Stimulated activated CD4-positive, alpha-beta T cell treated with anti-CD3 and anti-CD28 coated beads, Interleukin-4, amount 100 ng/mL, for 48 hours (primary cell): ENCODE data around the gene TMBIM4.
"Not testable (repeated sequence)": the region's sequence is repeated elsewhere in the genome, so short reads cannot be mapped to it uniquely, and the experiment has no call there.

Source experiments
- DNase-seq, 2 donors: peaks; one replicate each; pipeline ENCODE4 v3.0.0-alpha.2; 2020; ENCODE audit warnings: low read depth in 2 of 2

Gene TMBIM4

DNA sequence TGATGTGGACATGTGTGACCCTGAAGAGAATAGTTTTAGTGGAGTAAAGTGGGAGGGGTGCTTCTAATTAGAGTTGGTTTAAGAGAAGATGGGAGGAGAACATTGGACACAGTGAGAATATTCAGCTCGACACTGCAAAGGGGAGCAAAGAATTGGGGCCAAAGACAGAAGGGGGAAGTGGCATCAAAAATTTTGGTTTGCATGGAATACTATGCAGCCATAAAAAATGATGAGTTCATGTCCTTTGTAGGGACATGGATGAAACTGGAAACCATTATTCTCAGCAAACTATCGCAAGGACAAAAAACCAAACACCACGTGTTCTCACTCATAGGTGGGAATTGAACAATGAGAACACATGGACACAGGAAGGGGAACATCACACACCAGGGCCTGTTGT lies 15.0 kb upstream of the TMBIM4 start:
- DNase-seq, result not testable (repeated sequence)

DNA sequence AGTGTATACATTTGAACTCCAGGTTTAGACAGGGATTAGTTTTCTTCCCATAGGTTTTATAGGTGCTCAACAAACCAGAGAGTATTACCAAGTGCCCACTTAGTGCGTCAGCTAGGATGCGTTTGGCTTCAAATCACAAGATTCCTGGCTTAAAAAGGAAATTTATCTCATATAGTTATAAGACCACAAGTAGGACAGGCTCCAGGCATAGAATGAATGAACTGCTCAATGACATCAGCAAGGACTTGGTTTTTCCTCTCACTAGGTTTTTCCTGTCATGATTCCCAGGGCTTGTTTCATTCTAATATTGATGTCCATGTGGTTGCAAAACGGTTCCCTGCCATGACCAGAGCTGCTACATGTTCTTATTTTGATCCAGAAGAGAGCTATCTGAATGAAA lies 13.2 kb upstream of the TMBIM4 start:
- no peak for DNase-seq

DNA sequence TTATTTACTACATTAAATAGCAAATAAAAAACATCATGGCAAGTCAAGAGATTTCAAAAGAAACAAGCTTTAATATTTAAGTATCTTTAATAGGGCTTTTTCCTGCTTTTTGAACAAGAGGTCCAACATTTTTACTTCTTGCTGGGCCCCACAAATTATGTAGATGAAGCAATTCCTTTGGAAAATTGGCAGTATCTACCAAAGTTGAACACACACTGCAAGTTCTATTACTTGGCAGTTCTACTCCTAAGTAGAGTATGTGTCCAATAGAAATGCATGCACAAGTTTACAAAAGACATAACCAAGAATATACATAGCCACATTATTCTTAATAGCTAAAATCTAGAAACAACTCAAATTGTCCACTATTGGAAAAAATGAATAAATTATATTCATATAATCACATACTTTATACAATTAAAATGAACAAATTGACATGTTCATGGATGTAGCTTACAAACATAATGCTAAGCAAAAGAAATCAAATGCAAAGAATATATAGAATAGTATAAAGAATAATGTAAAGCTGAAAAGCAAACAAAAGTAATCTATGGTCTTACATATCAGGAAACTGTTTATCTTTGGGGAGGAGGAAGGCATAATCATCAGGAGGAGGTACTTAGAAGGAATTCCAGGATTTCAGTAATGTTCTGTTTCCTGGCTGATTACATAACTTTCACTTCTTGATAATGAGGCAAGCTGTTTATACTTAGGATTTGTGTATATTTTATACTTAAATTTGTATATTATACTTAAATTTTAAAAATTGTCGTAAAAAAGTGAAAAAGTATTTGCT lies 6.5 kb upstream of the TMBIM4 start:
- DNase-seq, result no peak

DNA sequence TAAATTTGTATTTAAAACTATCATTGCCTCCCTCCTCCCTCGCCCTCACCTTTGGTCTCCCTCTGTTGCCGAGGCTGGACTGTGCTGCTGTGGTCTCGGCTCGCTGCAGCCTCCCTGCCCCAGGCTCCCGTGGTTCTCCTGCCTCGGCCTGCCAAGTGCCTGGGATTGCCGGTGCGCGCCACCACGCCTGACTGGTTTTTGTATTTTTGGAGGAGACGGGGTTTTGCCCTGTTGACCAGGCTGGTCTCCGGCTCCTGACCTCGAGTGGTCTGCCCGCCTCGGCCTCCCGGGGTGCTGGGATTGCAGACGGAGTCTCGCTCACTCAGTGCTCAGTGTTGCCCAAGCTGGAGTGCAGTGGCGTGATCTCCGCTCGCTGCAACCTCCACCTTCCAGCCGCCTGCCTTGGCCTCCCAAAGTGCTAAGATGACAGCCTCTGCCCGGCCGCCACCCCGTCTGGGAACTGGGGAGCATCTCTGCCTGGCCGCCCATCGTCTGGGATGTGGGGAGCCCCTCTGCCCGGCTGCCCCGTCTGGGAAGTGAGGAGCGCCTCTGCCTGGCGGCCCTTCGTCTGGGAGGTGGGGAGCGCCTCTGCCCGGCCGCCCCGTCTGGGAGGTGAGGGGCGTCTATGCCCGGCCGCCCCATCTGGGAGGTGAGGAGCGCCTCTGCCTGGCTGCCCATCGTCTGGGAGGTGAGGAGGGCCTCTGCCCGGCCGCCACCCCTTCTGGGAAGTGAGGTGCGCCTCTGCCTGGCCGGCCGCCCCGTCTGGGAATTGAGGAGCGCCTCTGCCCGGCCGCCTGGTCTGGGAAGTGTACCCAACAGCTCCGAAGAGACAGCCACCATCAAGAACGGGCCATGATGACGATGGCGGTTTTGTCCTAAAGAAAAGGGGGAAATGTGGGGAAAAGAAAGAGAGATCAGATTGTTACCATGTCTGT lies 4.9 kb upstream of the TMBIM4 start:
- DNase-seq, result not testable (repeated sequence)

DNA sequence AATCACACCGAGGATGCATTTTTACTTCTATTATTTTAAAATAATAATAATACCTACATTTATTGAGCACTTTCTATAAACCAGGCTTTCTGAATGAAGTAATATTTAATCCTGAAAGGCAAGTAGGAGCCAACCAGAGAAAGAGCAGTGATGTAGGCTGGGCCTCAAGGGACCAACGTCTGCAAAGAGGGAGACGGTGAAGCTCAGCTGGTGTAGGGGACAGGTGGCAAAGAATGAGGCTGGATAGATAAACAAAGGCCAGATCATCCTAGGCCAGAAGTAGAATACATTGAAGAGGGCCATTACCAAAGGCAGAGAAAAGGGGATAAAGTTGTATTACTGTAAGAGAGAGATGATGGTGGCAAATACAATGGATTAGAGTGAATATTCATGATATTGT lies 810 bp upstream of the TMBIM4 start:
- no peak for DNase-seq

DNA sequence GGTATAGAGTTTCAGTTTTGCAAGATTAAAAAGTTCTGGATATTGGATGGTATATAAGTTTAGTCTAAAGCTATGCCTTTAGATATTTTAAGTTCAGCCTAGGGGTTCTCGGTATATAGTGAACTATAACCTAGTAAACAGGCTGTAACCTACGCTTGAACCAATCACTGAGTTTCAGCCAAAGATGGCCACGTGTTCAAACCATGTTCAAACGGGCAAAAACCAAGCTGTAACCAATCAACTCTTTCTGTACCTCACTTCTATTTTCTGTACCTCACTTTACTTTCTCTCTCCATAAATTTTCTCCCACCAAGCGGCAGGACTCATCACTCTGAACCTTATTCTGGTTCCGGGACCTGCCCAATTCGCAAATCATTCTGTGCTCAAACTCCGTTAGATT lies 1.4 kb downstream of the TMBIM4 start:
- no peak for DNase-seq

DNA sequence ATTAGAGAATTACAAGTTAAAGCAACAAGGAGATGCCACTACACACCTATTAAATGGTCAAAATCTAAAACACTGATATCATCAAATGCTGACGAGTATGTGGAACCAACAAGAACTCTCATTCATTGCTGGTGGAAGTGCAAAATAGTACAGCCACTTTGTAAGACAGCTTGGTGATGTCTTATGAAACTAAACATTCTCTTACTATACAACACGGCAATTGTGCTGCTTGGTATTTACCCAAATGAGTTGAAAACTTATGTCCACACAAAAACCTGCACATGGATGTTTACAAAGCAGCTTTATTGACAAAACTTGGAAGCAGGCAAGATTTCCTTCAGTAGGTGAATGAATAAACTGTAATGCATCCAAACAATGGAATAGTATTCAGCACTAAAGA lies 3.2 kb downstream of the TMBIM4 start:
- DNase-seq, result no peak

DNA sequence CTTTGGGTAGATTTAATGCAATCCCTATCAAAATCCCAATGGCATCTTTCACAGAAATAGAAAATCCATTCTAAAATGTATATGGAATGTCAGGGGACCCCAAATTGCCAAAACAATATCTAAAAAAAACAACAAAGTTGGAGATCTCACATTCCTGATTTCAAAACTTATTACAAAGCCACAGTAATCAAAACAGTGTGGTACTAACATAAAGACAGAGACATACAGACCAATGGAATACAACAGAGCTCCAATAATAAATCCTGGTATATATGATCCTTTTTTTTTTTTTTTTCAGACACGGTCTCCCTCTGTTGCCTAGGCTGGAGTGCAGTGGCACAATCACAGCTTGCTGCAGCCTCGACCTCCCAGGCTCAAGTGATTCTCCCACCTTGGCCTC lies 4.7 kb downstream of the TMBIM4 start:
- no peak for DNase-seq

DNA sequence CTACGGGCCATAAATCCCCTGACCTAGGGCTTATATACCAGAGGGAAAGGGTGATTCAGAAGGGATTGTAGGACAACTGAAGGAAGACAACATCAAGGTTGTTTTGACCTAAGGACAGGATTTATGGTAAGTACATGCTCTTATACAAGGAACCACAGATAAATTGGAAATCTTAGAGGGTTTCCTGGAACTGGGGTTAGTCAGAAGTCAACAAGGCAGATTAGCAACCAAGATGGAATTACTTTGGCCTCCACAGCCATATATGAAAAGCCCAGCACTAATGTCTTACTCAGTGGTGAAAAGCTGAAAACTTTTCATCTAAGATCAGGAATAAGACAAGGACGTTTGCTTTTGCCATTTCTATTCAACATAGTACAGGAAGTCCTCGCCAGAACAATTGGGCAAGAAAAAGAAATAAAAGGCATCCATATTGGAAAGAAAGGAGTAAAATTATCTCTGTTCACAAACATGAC lies 5.4 kb downstream of the TMBIM4 start:
- no peak for DNase-seq

DNA sequence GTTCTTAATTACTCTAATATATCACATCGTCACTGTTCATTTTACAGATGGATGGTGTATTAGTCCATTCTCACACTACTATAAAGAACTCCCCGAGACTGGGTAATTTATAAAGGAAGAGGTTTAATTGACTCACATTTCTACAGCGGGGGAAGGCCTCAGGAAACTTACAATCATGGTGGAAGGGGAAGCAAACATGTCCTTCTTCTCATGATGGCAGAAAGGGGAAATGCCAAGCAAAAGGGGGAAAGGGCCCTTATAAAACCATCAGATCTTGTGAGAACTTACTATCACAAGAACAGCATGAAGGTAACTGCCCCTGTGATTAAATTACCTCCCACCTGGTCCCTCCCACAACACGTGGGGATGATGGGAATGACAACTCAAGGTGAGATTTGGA lies 6.5 kb downstream of the TMBIM4 start:
- no peak for DNase-seq

DNA sequence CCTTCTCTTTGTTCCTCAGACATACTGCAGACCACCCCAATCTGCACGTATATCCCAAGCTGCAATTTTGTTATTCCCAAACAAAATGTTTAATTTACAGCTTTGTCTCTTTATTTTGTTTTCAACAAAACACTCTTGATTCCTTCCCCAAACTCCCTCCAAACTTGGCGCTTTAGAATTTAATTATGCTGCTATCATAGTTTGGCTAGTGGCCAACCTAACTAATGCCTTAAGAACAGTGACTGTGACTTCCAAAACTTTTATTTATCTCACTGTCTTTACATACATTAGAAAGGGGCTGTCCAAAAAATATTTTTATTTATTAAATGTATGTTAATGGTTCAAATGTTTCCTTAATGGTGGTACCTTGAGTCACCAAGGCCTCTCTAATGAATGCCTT lies 7.1 kb downstream of the TMBIM4 start:
- no peak for DNase-seq

DNA sequence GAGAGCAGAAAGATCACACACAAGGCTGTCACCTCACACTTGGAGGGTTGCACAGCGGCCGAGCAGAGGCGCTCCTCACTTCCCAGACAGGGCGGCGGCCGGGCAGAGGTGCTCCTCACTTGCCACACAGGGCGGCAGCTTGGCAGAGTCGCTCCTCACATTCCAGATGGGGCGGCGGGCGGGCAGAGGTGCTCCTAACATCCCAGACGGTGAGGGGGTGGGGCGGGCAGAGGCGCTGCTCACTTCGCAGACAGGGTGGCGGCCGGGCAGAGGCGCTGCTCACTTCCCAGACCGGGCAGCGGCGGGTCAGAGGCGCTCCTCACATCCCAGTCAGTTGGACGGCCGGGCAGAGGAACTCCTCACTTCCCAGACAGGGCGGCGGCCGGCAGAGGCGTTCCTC lies 9.1 kb downstream of the TMBIM4 start:
- DNase-seq, result no peak

DNA sequence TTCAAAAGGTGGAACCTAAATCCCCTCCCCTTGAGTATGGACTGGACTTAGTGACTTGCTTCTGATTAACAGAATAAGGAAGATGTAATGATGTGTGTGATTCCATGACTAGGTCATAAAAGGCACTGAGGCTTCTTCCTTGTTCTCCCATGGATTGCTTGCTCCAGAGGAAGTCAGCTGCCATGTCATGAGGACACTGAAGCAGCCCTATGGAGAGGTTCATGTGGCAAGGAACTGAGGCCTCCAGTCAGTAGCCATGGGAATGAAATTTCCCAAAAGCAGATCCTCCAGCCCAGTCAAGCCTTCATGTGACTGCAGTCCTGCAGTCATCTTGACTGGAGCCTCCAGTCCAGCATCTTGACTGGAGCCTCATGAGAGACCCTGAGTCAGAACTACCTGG lies 10.7 kb downstream of the TMBIM4 start:
- DNase-seq, result no peak

DNA sequence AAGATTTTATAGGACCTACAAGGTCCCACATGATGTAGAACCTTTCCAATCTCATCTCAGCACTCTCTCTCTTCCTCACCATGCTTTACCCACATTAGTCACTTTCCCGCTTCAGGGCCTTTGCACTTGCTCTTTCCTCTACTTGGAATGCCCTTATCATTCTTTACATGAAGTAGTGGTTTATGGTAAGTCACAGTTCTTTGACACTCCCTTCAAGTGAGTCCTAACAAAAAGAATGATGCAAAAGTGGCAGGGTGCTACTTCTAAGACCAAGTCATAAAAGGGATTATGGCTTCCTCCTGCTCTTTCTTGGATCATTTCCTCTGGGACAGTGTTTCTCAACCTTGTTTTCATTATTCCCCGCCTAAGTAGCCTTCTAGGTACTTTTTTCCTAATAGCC lies 13.1 kb downstream of the TMBIM4 start:
- DNase-seq, result no peak

DNA sequence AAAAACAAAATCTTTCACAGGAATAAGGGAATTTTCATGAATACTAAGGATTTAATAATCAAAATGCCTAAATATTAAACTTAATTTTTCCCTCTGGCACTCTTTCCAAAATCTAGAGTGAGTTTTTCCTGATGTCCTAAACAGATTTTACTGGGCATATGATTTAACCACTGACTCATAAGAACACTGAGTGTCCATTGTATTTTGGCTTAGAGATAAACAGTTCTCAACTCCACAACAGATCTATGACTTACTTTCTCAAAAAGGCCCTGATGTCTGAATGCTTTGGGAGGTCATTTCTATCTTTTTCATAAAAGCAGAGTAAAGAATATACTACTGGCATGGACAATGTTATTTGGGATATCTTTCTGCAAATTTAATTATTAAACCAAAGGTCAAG lies 15.0 kb downstream of the TMBIM4 start:
- no peak for DNase-seq

DNA sequence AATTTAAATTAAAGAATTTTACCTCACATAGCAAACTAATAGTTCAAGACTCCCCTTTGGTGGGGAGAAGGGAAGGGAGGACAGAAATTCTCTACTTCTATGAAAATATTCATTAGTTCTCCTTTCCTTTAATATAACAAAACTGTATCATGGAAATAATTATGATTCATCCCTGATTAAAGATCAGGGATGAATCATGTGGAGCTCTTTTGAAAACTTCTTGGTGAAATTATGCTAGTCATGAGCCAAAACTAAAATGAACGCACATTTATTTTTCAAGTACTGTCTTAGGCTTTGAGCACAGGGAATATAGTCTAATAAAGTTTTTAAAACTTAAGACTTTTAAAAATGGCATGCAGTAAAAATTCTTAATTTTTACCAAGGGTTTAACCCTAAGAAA lies 17.1 kb downstream of the TMBIM4 start:
- no peak for DNase-seq

DNA sequence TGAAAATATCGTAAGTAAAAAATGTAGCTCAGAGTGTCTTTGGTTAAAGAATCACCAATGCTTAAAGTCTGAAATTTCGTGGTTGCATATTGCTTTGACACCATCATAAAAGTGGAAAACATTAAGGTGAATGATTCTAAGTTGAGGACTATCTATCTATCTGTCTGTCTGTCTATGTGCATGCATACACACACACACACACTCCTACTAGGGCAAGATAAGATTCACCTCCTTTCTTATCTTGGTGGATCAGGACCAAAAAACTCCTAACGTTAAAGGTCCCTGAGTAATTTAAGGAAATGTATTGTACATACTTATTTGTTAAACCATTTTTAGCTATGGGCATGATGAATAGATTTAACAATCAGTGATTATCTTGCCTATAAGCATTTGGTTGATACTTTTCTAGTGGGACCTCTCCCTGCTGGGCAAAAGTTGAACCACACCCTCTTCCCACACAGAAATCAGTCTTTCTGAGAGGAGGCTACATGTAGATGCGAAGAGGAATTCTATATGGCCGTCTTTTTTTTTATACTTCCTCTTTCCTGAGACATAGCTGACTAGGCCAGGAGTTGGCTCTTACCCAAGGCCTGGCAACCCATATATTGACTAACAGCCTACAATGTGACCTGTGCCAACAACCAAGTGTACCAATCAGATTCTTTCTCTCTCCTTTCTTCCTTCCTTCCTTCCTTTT lies 19.9 kb downstream of the TMBIM4 start:
- no peak for DNase-seq

DNA sequence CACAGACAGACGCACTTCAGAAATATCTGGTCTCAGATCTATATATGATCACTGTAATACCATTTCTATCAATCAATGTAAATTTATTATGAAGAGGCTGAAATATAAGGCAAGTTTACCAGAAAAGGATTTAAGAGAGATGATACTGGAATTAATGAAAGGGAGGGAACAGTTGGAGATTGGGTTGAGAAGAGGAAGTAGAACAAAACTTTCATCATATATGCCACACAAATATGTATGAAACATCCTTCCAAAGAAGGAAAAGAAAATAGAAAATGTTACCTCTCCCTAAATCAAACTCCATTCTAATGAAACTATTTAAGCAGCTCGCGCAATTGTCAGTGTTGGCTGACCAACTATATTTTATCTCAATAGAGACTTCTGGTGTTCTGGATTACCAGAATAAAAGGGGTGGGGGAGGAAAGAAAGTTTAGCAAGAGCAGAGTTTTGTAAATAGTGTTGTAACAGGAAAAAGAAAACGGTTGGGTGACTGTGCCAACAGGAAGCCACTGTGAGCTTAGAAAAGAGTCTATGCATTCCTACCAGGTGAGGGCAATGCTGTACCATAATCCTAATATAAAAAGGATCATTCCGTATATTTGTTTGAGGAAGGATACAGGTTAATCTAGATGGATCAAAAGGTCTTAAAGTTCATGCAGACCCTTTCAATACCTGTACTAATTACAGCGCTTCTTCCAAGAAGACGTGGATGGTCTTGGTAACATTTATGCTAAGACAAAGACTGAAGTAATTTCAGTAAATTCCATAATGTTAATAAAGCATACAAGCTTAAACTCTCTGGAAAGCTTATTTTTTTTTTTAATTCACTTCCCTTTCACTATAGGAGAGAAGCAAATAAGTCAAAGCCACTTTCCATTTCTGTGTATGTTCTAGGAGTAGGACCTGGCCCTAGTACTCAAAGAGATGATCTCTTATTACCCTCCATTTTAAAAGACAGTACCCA lies 24.7 kb downstream of the TMBIM4 start:
- no peak for DNase-seq

DNA sequence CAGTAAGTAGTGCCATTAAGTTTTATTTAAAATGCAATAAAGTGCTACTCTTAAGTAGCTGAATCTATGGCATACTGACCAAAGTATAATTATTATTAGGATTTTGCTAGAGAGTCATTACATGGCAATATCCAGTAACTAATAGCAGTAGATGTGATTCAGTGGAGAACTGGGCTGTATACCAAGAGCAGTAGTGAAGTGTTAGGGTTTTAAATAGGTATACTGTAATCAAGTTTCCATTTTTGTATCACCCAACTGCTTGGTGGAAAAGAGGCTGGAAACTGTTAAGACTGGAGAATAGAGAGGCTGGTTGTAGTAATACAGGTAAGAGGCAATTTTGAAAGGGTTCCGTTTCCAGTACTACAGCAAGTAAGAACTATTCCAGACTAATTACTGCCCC lies 25.9 kb downstream of the TMBIM4 start:
- no peak for DNase-seq

DNA sequence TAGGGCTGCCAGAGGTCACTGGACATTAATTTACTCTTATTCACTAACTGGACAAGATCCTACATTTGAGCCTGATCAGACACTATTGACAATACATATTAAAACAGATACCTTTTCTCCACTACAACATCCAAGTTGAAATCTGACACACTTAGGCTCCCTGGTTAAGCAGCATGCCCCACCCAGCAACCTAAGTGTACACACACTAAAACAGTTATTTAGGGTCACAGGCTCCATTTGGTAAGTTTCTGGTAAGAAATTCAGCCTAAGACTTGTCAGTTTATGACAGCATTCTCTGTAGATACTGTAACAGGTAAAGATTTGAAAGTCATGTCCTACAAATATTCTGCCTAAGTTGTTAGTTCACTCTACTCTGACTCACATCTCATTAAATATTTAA lies 27.0 kb downstream of the TMBIM4 start:
- no peak for DNase-seq

DNA sequence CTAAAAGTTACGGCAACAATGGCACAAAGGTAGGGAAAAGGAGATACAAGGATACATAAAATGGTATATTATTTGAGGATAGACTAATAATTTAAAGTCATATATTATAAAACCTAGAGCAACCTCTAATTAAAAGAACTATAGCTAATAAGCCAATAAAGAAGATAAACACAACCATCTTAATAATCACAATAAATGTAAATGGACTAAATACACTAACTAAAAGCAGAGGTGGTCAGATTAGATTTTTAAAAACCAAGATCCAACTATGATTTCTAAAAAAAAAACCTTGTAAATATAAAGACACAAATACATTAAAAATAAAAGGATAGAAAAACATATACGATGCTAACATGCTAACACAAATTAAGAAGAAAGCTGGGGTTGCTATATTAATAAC lies 28.5 kb downstream of the TMBIM4 start:
- DNase-seq, result no peak
